Nephron progenitor cell (in vitro differentiated cells): Measurements from ENCODE around the gene CACNA1D.

ENCODE experiments used
- DNase-seq: peaks from one replicate; pipeline ENCODE4 v3.0.0; 2021
- H3K27ac Mint-ChIP-seq: 2 replicates; pipeline ENCODE4 v1.8.0; 2021; ENCODE audit warnings: mild to moderate bottlenecking, moderate library complexity, mixed read lengths
- H3K27me3 Mint-ChIP-seq: 2 replicates; pipeline ENCODE4 v1.8.0; 2021; ENCODE audit warnings: mild to moderate bottlenecking, low read depth, mixed read lengths; ENCODE audit not compliant: poor library complexity
- H3K36me3 Mint-ChIP-seq: 2 replicates; pipeline ENCODE4 v1.8.0; 2021; ENCODE audit warnings: low read depth, mixed read lengths
- H3K4me1 Mint-ChIP-seq: 2 replicates; pipeline ENCODE4 v1.8.0; 2021; ENCODE audit warnings: mixed read lengths
- H3K4me3 Mint-ChIP-seq: 2 replicates; pipeline ENCODE4 v1.8.0; 2021; ENCODE audit warnings: mild to moderate bottlenecking, moderate library complexity, mixed read lengths
- H3K9me3 Mint-ChIP-seq: 2 replicates; pipeline ENCODE4 v1.8.0; 2021; ENCODE audit warnings: mild to moderate bottlenecking, moderate library complexity, mixed read lengths
- TF ChIP-seq, protein P1 (sequence below): fragments of 200-600 bp; sonication (generic); IDR thresholded peaks from 2 replicates; pipeline ENCODE4 v1.5.0; 2021; ENCODE audit warnings: antibody characterized with exemption

The CACNA1D gene

GRCh38 chr3:53844262-53845102, 350.1 kb downstream of the CACNA1D start:
- TF ChIP-seq, protein P1, sequence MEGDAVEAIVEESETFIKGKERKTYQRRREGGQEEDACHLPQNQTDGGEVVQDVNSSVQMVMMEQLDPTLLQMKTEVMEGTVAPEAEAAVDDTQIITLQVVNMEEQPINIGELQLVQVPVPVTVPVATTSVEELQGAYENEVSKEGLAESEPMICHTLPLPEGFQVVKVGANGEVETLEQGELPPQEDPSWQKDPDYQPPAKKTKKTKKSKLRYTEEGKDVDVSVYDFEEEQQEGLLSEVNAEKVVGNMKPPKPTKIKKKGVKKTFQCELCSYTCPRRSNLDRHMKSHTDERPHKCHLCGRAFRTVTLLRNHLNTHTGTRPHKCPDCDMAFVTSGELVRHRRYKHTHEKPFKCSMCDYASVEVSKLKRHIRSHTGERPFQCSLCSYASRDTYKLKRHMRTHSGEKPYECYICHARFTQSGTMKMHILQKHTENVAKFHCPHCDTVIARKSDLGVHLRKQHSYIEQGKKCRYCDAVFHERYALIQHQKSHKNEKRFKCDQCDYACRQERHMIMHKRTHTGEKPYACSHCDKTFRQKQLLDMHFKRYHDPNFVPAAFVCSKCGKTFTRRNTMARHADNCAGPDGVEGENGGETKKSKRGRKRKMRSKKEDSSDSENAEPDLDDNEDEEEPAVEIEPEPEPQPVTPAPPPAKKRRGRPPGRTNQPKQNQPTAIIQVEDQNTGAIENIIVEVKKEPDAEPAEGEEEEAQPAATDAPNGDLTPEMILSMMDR = no peak
- DNase-seq = no peak
- Mint-ChIP-seq H3K36me3 (no peaks in the 10 kb centered on the region), H3K4me1 (peaks cover 24% of the 10 kb centered on the region), H3K4me3 (peak overlapping the region; percentile 59), H3K9me3 (no peaks in the 10 kb centered on the region), H3K27me3 (peaks cover 47% of the 10 kb centered on the region), H3K27ac (no peak overlapping the region)

DNA sequence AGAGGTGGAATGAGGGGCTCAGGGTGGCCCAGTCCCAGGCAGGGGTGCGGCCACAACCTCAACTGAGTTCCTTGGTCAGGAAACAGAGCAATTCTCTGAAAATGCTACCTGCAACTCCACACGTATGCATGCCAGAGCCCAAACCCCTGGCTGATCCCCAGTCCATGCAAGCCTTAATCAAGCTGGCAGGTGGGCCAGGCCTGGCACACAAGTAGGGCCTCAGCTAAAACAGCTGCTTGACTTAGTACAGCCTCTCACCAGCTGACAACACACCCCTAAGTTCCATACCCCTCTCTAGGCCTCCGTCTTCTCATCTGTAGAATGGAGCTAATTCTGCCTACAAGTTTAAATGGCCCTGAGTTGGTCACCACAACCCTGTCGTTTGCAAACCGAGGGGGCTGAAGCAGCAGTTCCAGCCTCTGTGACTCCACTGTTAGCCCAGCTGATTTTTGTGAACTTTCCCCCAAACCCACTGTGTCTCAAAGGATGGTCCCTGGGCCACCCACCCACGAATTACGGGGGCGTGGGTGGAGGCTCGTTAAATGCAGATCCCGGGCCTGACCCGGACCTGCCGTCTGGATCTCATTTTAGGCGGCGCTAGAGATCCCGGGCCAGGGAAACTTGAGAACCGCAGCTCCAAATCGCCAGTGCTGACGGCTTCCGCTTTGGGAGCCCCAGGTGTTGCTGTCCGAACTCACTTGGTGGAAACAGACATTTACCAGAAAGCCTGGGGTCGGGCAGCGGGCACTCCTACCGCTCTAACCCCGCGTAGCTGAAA, 350.9 kb downstream of the CACNA1D start:
- no peak for DNase-seq
- TF ChIP-seq, protein P1 = no peak
- Mint-ChIP-seq H3K4me1 (peaks cover 24% of the 10 kb centered on the region), H3K27me3 (peaks cover 50% of the 10 kb centered on the region), H3K36me3 (no peaks in the 10 kb centered on the region), H3K9me3 (no peaks in the 10 kb centered on the region), H3K4me3 (peak overlapping the region; percentile 81), H3K27ac (no peak overlapping the region)

GRCh38 chr3:53845881-53846133, 351.4 kb downstream of the CACNA1D start:
- Mint-ChIP-seq H3K27ac (no peak overlapping the region), H3K4me1 (peaks cover 24% of the 10 kb centered on the region), H3K27me3 (peaks cover 50% of the 10 kb centered on the region), H3K9me3 (no peaks in the 10 kb centered on the region), H3K4me3 (peak overlapping the region; percentile 81), H3K36me3 (no peaks in the 10 kb centered on the region)
- DNase-seq = peak; percentile 60
- TF ChIP-seq, protein P1 = no peak

GRCh38 chr3:53846134-53846850, 351.9 kb downstream of the CACNA1D start, which contains the start of the genes CHDH and IL17RB:
Gene CHDH (minus strand): TSS chr3:53846419. CDS start chr3:53824008, 22,411 bp downstream.
Gene IL17RB (plus strand): TSS chr3:53846568. CDS start chr3:53846589, 21 bp downstream.
- peak within 1 kb of the TSS; percentile 81 for H3K4me3 Mint-ChIP-seq
- H3K36me3 Mint-ChIP-seq = no peaks in the 10 kb centered on the region
- H3K27me3 Mint-ChIP-seq = peaks cover 50% of the 10 kb centered on the region
- H3K4me1 Mint-ChIP-seq = peaks cover 24% of the 10 kb centered on the region
- H3K9me3 Mint-ChIP-seq = no peaks in the 10 kb centered on the region
- no peak within 1 kb of the TSS for H3K27ac Mint-ChIP-seq
- TF ChIP-seq, protein P1 = no peak
- DNase-seq = peak; percentile 74

- Mint-ChIP-seq H3K27ac (no peak overlapping the region), H3K4me3 (peak overlapping the region; percentile 75), H3K27me3 (peaks cover 50% of the 10 kb centered on the region), H3K4me1 (peaks cover 24% of the 10 kb centered on the region), H3K9me3 (no peaks in the 10 kb centered on the region), H3K36me3 (no peaks in the 10 kb centered on the region)
- no peak for DNase-seq
- TF ChIP-seq, protein P1 = no peak
These were observed 352.4 kb downstream of the CACNA1D start for GRCh38 chr3:53846851-53847155.
